ENCODE results near the gene PHYHIPL. TPM values are rescaled to one million over a fixed set of nuclear protein-coding genes. Genes with fewer than 3 reads are reported as not detected.

PHYHIPL gene
- total and polyA plus RNA-seq, 2 experiments from 2014 or later = not detected

DNA sequence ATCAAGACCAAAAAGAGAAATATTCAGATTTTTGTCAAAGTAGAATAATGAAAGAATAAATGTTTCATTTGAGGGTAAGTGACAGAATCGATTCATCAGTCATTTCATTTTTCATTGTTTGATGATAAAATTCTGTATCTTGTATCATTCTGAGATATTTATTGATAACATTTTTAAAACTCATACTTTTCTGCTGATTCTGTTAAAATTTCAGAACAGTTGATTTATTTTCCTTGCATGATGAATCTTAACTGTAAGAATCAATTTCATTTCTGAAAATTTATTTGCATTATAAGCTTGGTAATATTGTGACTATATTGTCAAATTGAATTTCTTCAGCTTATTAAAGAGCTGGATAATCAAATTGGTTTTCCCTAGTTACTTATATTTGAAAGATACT lies 13.9 kb downstream of the PHYHIPL start:
- no peaks in the 10 kb centered on the region for H3K4me1 ChIP-seq (ENCODE audit: insufficient read depth)
- 57 to 82% methylated on average over 1 of the region's 1 CpG for WGBS, 2 experiments (ENCODE audit: low coverage in 1 of 2, low lambda C conversion rate in 2 of 2, missing lambda C conversion rate in 2 of 2)
- TF ChIP-seq EZH2 (IDR thresholded peaks at IDR 0.05; ENCODE audit: insufficient read depth, poor library complexity, severe bottlenecking) (no peak), EZH2phosphoT487 (IDR thresholded peaks at IDR 0.05; ENCODE audit: insufficient read depth, low read depth) (no peak)
- no peaks in the 10 kb centered on the region for H3K27me3 ChIP-seq (replicated peaks; ENCODE audit: insufficient read depth)
- H3K79me2 ChIP-seq (ENCODE audit: insufficient read depth) = no peaks in the 10 kb centered on the region
- no peak overlapping the region for H2AFZ ChIP-seq
- H3F3A ChIP-seq (ENCODE audit: insufficient read depth) = no peaks in the 10 kb centered on the region
- no peaks in the 10 kb centered on the region for H3K36me3 ChIP-seq (ENCODE audit: low read depth)
- H3K9ac ChIP-seq = no peak overlapping the region
- H3K9me3 ChIP-seq (ENCODE audit: low read depth) = no peaks in the 10 kb centered on the region
- no peaks in the 10 kb centered on the region for H4K20me1 ChIP-seq (ENCODE audit: insufficient read depth)
- H3K27ac ChIP-seq = no peak overlapping the region
- H3K4me2 ChIP-seq (ENCODE audit: unreplicated experiment) = no peak overlapping the region
- no peak overlapping the region for H3K4me3 ChIP-seq
- in situ Hi-C loops (cut with MboI) = loop anchor here (25.0 kb wide), 1 partner anchor 678 kb away; the partner anchor contains the start of gene BICC1
- H3K9me2 ChIP-seq (ENCODE audit: insufficient read depth) = no peaks in the 10 kb centered on the region
- no peak for DNase-seq

DNA sequence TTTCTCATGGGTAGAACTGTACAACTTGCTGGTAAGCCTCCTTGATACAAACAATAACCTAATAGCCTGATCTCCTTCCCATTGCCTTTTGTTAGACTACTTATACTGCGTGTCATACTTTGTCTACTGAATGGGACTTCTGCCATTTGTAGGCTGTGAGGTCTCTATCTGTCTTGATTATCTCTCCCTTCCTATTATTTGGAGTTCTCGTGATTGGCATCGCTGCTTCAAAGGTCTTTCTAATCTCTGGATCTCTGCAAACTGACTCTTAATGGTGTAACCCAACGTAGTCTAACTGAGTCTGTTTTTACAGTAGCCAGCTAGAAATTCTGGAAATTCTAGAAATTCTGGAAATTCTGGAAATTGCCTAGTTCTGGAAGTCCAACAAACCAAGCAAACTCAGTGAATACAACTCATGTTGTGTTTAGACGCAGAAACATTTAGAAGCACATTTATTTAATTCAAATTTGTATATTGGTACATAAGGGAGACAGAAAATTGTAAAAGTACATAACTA lies 29.8 kb downstream of the PHYHIPL start:
- Histone ChIP-seq H3K9me2 (ENCODE audit: insufficient read depth) (no peaks in the 10 kb centered on the region), H4K20me1 (ENCODE audit: insufficient read depth) (no peaks in the 10 kb centered on the region), H3K4me3 (no peak overlapping the region), H3K27me3 (replicated peaks; ENCODE audit: insufficient read depth) (no peaks in the 10 kb centered on the region), H3K4me2 (ENCODE audit: unreplicated experiment) (no peak overlapping the region), H3K4me1 (ENCODE audit: insufficient read depth) (no peaks in the 10 kb centered on the region), H3K79me2 (ENCODE audit: insufficient read depth) (no peaks in the 10 kb centered on the region), H2AFZ (no peak overlapping the region), H3K9me3 (ENCODE audit: low read depth) (no peaks in the 10 kb centered on the region), H3K9ac (no peak overlapping the region), H3K27ac (no peak overlapping the region), H3F3A (ENCODE audit: insufficient read depth) (no peaks in the 10 kb centered on the region), H3K36me3 (ENCODE audit: low read depth) (no peaks in the 10 kb centered on the region)
- 59 to 67% methylated on average over 5 of the region's 5 CpGs for WGBS, 2 experiments (ENCODE audit: low coverage in 1 of 2, low lambda C conversion rate in 2 of 2, missing lambda C conversion rate in 2 of 2)
- no peak for DNase-seq
- in situ Hi-C loops (cut with MboI) = loop anchor here (25.0 kb wide), 2 partner anchors 419 to 794 kb away; no protein-coding TSS in a partner anchor
- TF ChIP-seq EZH2 (IDR thresholded peaks at IDR 0.05; ENCODE audit: insufficient read depth, poor library complexity, severe bottlenecking) (no peak), EZH2phosphoT487 (IDR thresholded peaks at IDR 0.05; ENCODE audit: insufficient read depth, low read depth) (no peak)

DNA sequence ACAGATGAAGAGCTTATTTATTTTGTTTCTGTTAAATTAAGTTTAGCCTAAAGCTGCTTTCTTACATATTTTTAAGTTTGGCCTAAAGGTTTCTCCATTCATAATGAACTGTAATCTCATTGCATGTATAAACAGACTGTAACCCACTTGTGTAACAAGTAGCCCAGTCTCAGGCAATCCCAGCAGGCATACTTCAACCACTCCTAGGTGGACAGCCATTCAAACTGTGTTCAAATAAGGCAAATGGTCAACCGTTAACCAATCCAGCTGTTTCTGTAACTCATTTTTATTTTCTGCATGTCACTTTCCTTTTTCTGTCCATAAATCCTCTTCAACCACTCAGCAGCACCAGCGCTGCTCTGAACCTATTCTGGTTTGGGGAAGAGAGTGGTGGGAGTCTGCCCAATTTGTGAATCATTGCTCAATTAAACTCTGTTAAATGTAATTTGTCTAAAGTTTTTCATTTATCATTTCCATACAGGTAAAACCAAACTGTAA lies 35.9 kb downstream of the PHYHIPL start:
- no peaks in the 10 kb centered on the region for H3K36me3 ChIP-seq (ENCODE audit: low read depth)
- no peaks in the 10 kb centered on the region for H3K9me2 ChIP-seq (ENCODE audit: insufficient read depth)
- no peaks in the 10 kb centered on the region for H3K4me1 ChIP-seq (ENCODE audit: insufficient read depth)
- DNase-seq = no peak
- no peak overlapping the region for H2AFZ ChIP-seq
- TF ChIP-seq EZH2phosphoT487 (IDR thresholded peaks at IDR 0.05; ENCODE audit: insufficient read depth, low read depth) (no peak), EZH2 (IDR thresholded peaks at IDR 0.05; ENCODE audit: insufficient read depth, poor library complexity, severe bottlenecking) (no peak)
- no peaks in the 10 kb centered on the region for H3F3A ChIP-seq (ENCODE audit: insufficient read depth)
- H4K20me1 ChIP-seq (ENCODE audit: insufficient read depth) = no peaks in the 10 kb centered on the region
- in situ Hi-C loops (cut with MboI) = loop anchor here (25.0 kb wide), 2 partner anchors 425 to 800 kb away; no protein-coding TSS in a partner anchor
- H3K4me2 ChIP-seq (ENCODE audit: unreplicated experiment) = no peak overlapping the region
- H3K9me3 ChIP-seq (ENCODE audit: low read depth) = no peaks in the 10 kb centered on the region
- H3K27ac ChIP-seq = no peak overlapping the region
- no peak overlapping the region for H3K9ac ChIP-seq
- H3K79me2 ChIP-seq (ENCODE audit: insufficient read depth) = no peaks in the 10 kb centered on the region
- no peak overlapping the region for H3K4me3 ChIP-seq
- H3K27me3 ChIP-seq (replicated peaks; ENCODE audit: insufficient read depth) = peaks cover 10% of the 10 kb centered on the region; the same call in 1 of the 2 replicates
- WGBS, 2 experiments (ENCODE audit: low coverage in 1 of 2, low lambda C conversion rate in 2 of 2, missing lambda C conversion rate in 2 of 2) = 41 to 43% methylated on average over 2 of the region's 2 CpGs

DNA sequence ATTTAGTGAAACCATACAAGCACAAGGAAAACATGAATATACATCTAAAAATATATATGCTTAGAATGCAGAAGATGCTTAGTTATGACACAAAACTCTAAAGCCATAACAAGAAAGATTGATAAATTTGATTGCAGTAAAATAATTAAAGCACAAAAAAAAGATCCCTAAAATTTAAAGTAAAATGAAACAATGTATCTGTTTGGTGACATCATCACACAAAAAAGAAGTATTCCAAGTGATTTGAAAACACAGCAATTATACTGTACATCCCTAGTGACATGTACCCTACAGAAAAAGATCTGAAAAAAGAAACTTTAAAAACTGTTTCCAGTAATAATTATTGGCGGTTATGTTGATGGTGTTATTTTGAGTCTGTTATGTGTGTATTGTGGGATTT lies 37.7 kb downstream of the PHYHIPL start:
- no peak overlapping the region for H3K27ac ChIP-seq
- H3K79me2 ChIP-seq (ENCODE audit: insufficient read depth) = no peaks in the 10 kb centered on the region
- H3K9ac ChIP-seq = no peak overlapping the region
- TF ChIP-seq EZH2phosphoT487 (IDR thresholded peaks at IDR 0.05; ENCODE audit: insufficient read depth, low read depth) (no peak), EZH2 (IDR thresholded peaks at IDR 0.05; ENCODE audit: insufficient read depth, poor library complexity, severe bottlenecking) (no peak)
- H3K27me3 ChIP-seq (replicated peaks; ENCODE audit: insufficient read depth) = peaks cover 10% of the 10 kb centered on the region; the same call in 1 of the 2 replicates
- H4K20me1 ChIP-seq (ENCODE audit: insufficient read depth) = no peaks in the 10 kb centered on the region
- no peak overlapping the region for H2AFZ ChIP-seq
- no peaks in the 10 kb centered on the region for H3K36me3 ChIP-seq (ENCODE audit: low read depth)
- no peaks in the 10 kb centered on the region for H3K4me1 ChIP-seq (ENCODE audit: insufficient read depth)
- no peaks in the 10 kb centered on the region for H3K9me2 ChIP-seq (ENCODE audit: insufficient read depth)
- no peak overlapping the region for H3K4me3 ChIP-seq
- in situ Hi-C loops (cut with MboI) = loop anchor here (25.0 kb wide), 2 partner anchors 427 to 802 kb away; no protein-coding TSS in a partner anchor
- WGBS, 2 experiments (ENCODE audit: low coverage in 1 of 2, low lambda C conversion rate in 2 of 2, missing lambda C conversion rate in 2 of 2) = 78 to 88% methylated on average over 1 of the region's 1 CpG
- no peaks in the 10 kb centered on the region for H3F3A ChIP-seq (ENCODE audit: insufficient read depth)
- no peaks in the 10 kb centered on the region for H3K9me3 ChIP-seq (ENCODE audit: low read depth)
- no peak for DNase-seq
- no peak overlapping the region for H3K4me2 ChIP-seq (ENCODE audit: unreplicated experiment)
